SK-N-SH treated with all-trans-retinoic acid at 6 μM for 48 hours (cell line): ENCODE measurements around the gene FANCL.
"Not testable (repeated sequence)": the region's sequence is repeated elsewhere in the genome, so short reads cannot be mapped to it uniquely, and the experiment has no call there.

Source experiments
- ARNTL ChIP-seq: fragments of 450-650 bp; formaldehyde crosslinking; IDR thresholded peaks from 2 replicates; pipeline ENCODE4 v1.5.0; 2020; ENCODE audit warnings: low read depth, mild to moderate bottlenecking, moderate library complexity, borderline replicate concordance
- BACH2 ChIP-seq: fragments of 250-450 bp; sonication (Bioruptor Pico); IDR thresholded peaks from 2 replicates; pipeline ENCODE4 v1.9.0; 2021; ENCODE audit warnings: mild to moderate bottlenecking, borderline replicate concordance
- CSDC2 ChIP-seq: fragments of 250-450 bp; sonication (Bioruptor Pico); IDR thresholded peaks from 2 replicates; pipeline ENCODE4 v1.5.0; 2020; ENCODE audit warnings: mild to moderate bottlenecking, moderate library complexity
- TOX ChIP-seq: fragments of 250-450 bp; sonication (Bioruptor Pico); IDR thresholded peaks from 2 replicates; pipeline ENCODE4 v1.8.0; 2021; ENCODE audit warnings: mild to moderate bottlenecking, moderate library complexity, borderline replicate concordance
- ZFP3 ChIP-seq: fragments of 250-450 bp; sonication (Bioruptor Pico); IDR thresholded peaks from 2 replicates; pipeline ENCODE4 v1.5.0; 2020; ENCODE audit warnings: mild to moderate bottlenecking, moderate library complexity
- ZFP30 ChIP-seq: fragments of 450-650 bp; formaldehyde crosslinking; IDR thresholded peaks from 2 replicates; pipeline ENCODE4 v1.5.0; 2022; ENCODE audit warnings: mild to moderate bottlenecking, moderate library complexity
- TF ChIP-seq, protein P1 (sequence below): fragments of 250-450 bp; sonication (Bioruptor Pico); IDR thresholded peaks from 2 replicates; pipeline ENCODE4 v1.5.1; 2021; ENCODE audit warnings: mild to moderate bottlenecking, moderate library complexity

GRCh38 chr2:58187022-58187421 lies 54.1 kb downstream of the FANCL start:
- not testable (repeated sequence) for TF ChIP-seq ZFP3 (CRISPR knock-in tag); ZFP30; TOX (CRISPR knock-in tag); BACH2 (CRISPR knock-in tag); CSDC2 (CRISPR knock-in tag); ARNTL
- TF ChIP-seq, protein P1, sequence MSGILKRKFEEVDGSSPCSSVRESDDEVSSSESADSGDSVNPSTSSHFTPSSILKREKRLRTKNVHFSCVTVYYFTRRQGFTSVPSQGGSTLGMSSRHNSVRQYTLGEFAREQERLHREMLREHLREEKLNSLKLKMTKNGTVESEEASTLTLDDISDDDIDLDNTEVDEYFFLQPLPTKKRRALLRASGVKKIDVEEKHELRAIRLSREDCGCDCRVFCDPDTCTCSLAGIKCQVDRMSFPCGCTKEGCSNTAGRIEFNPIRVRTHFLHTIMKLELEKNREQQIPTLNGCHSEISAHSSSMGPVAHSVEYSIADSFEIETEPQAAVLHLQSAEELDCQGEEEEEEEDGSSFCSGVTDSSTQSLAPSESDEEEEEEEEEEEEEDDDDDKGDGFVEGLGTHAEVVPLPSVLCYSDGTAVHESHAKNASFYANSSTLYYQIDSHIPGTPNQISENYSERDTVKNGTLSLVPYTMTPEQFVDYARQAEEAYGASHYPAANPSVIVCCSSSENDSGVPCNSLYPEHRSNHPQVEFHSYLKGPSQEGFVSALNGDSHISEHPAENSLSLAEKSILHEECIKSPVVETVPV (CRISPR knock-in tag) = not testable (repeated sequence)
